DMS153 treated with DMSO at 0.1 percent for 48 hours (cell line): Measurements from ENCODE around the gene PRDX5.

Experiments
- DNase-seq: peaks from one replicate; lab custom pipeline; 2025; ENCODE audit not compliant: unreplicated experiment; lab: John Stamatoyannopoulos, UW

The PRDX5 gene

DNA sequence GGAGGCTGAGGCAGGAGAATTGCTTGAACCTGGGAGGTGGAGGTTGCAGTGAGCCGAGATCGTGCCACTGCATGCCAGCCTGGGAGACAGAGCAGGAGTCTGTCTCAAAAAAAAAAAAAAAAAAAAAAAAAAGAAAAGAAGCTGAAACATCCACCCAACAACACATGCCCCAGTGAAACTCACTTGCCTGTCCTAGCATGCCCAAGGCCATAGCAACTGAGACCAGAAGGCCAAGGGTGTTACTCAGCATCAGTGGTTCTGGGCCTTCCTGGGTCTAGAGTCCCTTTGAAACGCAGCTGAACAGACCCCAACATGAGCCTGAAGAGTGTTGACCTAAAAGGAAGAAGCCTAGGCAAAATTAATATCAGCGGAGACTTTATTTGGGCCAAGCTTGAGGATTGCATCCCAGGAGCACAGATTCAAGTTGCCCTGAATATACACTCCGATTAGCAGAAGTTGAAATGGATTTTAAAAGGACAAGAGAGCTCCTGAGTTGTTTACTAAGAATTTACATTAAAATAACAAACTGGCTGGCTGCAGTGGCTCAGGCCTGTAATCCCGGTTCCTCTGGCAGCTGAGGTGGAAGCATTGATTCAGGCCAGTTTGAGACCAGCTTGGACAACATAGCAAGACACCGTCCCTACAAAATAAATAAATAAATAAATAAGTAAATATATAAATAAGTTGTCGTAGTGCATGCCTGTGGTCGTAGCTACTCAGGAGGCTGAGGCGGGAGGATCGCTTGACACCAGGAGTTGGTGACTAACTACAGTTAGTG, 7.0 kb downstream of the PRDX5 start:
- DNase-seq: no peak

- DNase-seq: no peak
Measured at GRCh38 chr11:64327375-64327774, 9.5 kb downstream of the PRDX5 start.

GRCh38 chr11:64327993-64328392, 10.1 kb downstream of the PRDX5 start:
- DNase-seq: no peak

GRCh38 chr11:64330888-64331287, 13.0 kb downstream of the PRDX5 start:
- DNase-seq: no peak

DNA sequence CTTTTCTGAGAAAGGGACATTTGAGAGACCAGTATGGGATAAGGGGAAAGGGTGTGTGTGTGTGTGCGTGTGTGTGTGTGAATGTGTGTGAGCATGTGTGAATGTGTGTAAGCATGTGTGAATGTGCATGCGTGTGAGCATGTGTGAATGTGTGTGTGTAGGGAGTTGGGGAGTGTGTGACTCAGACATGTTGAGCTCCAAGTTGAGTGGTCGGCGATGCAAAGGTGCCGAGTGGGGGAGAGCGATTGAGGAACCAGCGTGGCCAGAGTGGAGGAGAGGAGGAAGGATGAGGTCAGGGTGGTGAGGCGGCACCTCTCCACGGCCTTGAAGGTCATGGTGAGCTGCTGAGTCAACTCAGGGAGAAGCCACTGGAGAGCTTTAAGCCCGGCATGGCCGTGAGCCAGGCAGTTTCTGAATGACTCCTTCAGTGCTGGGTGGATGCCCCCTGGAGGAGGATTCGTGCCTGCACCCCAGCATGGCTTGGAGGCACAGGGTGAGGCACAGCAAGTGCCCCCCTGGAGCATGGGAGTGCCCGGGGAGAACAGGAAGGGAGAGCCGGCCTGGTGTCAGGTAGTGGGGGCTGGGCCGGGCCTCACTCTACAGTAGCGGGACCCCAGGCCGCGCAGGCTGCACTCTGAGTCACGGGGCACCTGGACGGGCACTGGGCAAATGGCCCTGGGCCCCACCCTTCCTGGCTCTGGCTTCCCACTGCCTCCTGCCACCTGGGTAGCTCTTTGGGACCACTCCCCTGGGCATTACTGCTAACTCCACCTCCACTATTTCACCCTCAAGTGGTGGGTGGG, 13.8 kb downstream of the PRDX5 start:
- peak; percentile 31 for DNase-seq

- DNase-seq: no peak
Measured at GRCh38 chr11:64333556-64333955, 15.6 kb downstream of the PRDX5 start.

GRCh38 chr11:64334764-64335735, 17.1 kb downstream of the PRDX5 start:
- peak; percentile 41 for DNase-seq

GRCh38 chr11:64337538-64338249, 19.8 kb downstream of the PRDX5 start:
- no peak for DNase-seq

GRCh38 chr11:64338716-64339115, 20.8 kb downstream of the PRDX5 start:
- DNase-seq: no peak

- DNase-seq: no peak
Measured at GRCh38 chr11:64339286-64339685, 21.4 kb downstream of the PRDX5 start.

DNA sequence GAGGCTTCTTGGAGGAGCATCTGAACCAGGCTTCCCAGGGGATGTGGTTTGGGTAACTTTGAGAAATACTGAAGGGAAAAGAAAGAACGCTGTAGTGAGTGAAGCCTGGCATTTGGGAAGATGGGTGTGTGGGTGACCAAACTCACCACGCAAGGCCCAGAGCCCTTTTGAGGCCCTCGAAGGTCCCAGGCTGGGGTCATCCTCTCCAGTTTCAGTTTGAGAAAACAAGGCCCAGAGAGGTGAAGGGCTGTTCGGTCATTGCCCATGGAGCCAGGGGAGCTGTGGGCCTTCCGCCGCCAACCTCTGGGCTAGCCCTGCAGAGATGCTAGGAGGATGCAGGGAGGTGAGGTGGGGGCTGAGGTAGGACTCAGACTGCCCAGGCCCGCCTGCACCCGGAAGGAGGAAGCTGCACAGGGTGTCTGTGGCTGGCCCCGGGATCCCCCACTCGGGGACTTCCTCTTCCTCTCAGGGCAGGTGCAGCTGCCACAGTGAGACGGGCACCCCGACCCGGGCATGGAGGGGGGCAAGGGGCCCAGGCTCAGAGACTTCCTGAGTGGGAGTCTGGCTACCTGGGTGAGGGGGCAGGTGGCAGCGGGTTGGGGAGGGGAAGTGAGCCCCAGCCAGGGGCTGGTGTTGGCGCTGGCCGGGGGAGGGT, 22.0 kb downstream of the PRDX5 start, which contains the start of gene CCDC88B:
CCDC88B (plus strand) TSS at position 451 of the 655 bp plus-strand sequence; CDS start at position 514, 63 bp downstream.
- no peak for DNase-seq

- no peak for DNase-seq
Measured at GRCh38 chr11:64340671-64341335, 22.9 kb downstream of the PRDX5 start.

DNA sequence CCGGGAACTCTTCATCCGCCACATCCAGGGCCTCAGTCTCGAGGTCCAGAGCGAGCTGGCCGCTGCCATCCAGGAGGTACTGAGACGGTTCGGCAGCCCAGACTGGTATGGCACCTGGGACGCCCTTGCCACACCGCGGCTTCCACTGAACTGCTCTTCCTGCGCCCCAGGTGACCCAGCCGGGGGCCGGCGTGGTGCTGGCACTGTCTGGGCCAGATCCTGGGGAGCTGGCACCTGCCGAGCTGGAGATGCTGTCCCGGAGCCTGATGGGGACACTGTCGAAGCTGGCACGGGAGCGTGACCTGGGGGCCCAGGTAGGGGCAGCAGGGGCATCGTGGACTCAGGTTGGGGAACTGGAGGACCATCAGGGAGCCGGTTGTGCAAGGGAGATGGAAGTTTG, 23.5 kb downstream of the PRDX5 start:
- DNase-seq: no peak

DNA sequence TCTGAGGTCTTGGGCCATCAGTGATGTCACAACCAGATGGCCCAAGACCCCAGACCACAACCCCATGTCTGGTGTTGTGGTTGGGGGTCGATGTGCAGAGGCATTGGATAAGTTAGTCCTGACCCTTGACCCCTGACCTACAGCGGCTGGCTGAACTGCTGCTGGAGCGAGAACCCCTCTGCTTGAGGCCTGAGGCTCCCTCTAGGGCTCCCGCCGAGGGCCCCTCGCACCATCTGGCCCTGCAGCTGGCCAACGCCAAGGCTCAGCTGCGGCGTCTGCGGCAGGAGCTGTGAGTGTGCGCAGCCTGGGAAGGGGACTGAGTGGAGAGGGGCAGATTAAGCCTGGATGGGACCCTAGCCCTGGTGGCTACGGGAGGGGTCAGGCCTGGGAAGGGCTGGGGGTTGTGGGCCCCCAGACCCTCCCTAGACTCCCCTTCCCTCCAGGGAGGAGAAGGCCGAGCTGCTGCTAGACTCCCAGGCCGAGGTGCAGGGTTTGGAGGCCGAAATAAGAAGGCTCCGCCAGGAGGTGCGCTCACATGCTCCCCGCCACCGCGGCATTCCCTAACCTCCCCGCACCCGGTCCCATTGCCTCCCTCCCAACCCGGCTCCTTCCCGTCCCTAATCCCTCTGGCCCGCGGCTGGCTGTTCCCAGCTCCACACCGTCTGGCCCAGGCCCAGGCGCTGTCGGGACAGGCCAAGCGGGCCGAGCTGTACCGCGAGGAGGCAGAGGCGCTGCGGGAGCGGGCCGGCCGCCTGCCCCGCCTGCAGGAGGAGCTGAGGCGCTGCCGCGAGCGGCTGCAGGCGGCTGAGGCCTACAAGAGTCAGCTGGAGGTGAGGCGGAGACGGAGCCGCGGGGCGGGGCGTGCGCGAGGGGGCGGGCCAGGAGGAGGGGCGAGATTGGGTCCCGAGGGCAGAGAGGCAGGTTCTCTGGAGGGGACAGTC, 24.2 kb downstream of the PRDX5 start:
- peak; percentile 71 for DNase-seq

DNA sequence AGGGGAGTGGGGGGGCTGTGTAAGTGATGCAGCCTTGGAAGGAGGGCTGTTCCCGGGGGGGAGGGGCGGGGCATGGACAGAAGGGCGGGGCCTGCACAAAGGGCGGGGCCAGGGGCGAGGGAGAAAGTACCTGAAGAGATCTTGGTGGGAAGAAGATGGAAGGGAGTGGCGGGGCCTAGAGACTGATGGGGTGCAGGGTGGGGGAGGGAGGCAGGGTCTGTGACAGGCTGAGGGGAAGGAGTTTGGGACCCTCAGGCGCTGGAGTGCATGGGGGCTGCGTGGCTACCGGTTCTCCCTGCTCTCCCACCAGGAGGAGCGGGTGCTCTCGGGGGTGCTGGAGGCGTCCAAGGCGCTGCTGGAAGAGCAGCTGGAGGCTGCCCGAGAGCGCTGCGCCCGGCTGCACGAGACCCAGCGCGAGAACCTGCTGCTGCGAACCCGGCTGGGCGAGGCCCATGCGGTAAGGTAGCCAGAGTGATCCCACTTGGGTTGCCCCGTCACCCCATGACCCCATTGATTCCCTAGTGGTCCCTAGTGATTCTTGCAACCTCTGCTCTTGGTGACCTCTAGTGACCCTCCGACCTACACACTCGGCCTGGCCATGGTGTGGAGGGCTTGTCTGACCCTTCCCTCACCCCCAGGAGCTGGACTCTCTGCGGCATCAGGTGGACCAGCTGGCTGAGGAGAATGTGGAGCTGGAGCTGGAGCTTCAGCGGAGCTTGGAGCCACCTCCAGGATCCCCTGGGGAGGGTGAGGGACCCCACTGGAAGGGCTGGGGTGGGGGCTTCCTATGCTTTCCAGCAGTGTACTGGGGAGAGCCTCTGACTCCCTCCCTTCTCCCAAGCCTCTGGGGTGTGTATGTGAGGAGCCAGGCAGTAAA, 25.2 kb downstream of the PRDX5 start:
- peak; percentile 62 for DNase-seq

DNA sequence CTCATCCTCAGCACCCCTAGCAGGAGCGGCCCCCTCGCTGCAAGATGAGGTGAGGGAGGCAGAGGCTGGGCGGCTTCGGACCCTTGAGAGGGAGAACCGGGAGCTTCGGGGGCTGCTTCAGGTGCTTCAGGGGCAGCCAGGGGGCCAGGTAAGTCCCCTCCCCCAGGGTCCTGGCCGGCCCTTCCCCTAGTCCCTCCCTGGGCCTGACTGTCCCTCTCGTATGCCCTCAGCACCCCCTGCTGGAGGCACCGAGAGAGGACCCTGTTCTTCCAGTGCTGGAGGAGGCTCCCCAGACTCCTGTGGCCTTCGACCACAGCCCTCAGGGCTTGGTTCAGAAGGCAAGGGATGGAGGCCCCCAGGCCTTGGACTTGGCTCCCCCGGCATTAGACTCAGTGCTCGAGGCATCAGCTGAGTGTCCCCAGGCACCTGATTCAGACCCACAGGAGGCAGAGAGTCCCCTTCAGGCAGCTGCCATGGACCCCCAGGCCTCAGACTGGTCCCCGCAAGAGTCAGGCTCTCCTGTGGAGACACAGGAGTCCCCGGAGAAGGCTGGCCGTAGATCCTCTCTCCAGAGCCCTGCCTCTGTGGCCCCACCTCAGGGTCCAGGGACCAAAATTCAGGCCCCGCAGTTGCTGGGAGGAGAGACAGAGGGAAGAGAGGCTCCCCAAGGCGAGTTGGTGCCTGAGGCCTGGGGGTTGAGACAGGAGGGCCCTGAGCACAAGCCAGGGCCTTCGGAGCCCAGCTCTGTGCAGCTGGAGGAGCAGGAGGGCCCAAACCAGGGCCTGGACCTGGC, 26.0 kb downstream of the PRDX5 start:
- no peak for DNase-seq
